GM12874 (cell line): ENCODE data around the gene C11orf97.

Experiments
- CTCF ChIP-seq: IDR thresholded peaks from 2 replicates; pipeline ENCODE4 v1.5.1; 2011; ENCODE audit warnings: low read depth, mild to moderate bottlenecking, control low read depth, low read length, moderate library complexity; ENCODE audit not compliant: insufficient read depth

The C11orf97 gene

GRCh38 chr11:94493281-94494125 lies 18.8 kb upstream of the C11orf97 start, which contains the start of the genes ANKRD49 and MRE11:
ANKRD49 (plus strand) TSS chr11:94493984; CDS start chr11:94496694, 2,710 bp downstream.
MRE11 (minus strand) TSS chr11:94493844; CDS start chr11:94492801, 1,043 bp downstream.
- TF ChIP-seq CTCF: no peak

GRCh38 chr11:94494126-94494680 lies 18.1 kb upstream of the C11orf97 start:
- TF ChIP-seq CTCF: no peak

GRCh38 chr11:94500181-94500580 lies 12.1 kb upstream of the C11orf97 start:
- TF ChIP-seq CTCF: no peak

GRCh38 chr11:94501522-94501921 lies 10.7 kb upstream of the C11orf97 start:
- TF ChIP-seq CTCF: no peak

- TF ChIP-seq CTCF: peak; percentile 27; the same call in 1 of the 2 replicates
Observed at GRCh38 chr11:94504689-94505293, 7.5 kb upstream of the C11orf97 start.

- no peak for TF ChIP-seq CTCF
Observed at GRCh38 chr11:94507485-94507884, 4.8 kb upstream of the C11orf97 start.

GRCh38 chr11:94513091-94513490 lies 830 bp downstream of the C11orf97 start:
- no peak for TF ChIP-seq CTCF
